ENCODE data around the gene ATG9A.

Gene ATG9A

GRCh38 chr2:219268294-219268693, 38.9 kb upstream of the ATG9A start:
- TF ChIP-seq EZH2phosphoT487 (conservative IDR thresholded peaks at IDR 0.05; ENCODE audit: low read length): no peak
- no peak for TF ChIP-seq CTCF (IDR thresholded peaks at IDR 0.05; ENCODE audit: insufficient read depth, low read length, poor library complexity, severe bottlenecking)
- Histone ChIP-seq H3K9me3 (ENCODE audit: insufficient read depth, low read length) (no peaks in the 10 kb centered on the region), H3K9me2 (replicated peaks; ENCODE audit: insufficient read depth, low read length) (no peaks in the 10 kb centered on the region)

GRCh38 chr2:219266886-219267285, 37.5 kb upstream of the ATG9A start:
- Histone ChIP-seq H3K4me2 (ENCODE audit: low read depth, low read length, poor library complexity, severe bottlenecking) (no peak overlapping the region), H3F3A (ENCODE audit: insufficient read depth) (no peaks in the 10 kb centered on the region), H3K36me3 (ENCODE audit: low read length) (no peaks in the 10 kb centered on the region), H3K79me2 (ENCODE audit: insufficient read depth, low read length) (no peaks in the 10 kb centered on the region), H3K9me2 (replicated peaks; ENCODE audit: insufficient read depth, low read length) (no peaks in the 10 kb centered on the region), H3K27me3 (ENCODE audit: low read length) (no peaks in the 10 kb centered on the region), H3K9me3 (ENCODE audit: insufficient read depth, low read length) (no peaks in the 10 kb centered on the region), H4K20me1 (ENCODE audit: low read depth, low read length) (no peaks in the 10 kb centered on the region), H3K4me3 (ENCODE audit: insufficient read depth, low read length, poor library complexity, severe bottlenecking) (no peak overlapping the region), H3K27ac (ENCODE audit: low read depth, low read length) (no peak overlapping the region), H2AFZ (ENCODE audit: low read depth, low read length, severe bottlenecking) (no peak overlapping the region), H3K9ac (ENCODE audit: low read length) (no peak overlapping the region)
- TF ChIP-seq EZH2phosphoT487 (conservative IDR thresholded peaks at IDR 0.05; ENCODE audit: low read length) (no peak), CTCF (IDR thresholded peaks at IDR 0.05; ENCODE audit: insufficient read depth, low read length, poor library complexity, severe bottlenecking) (no peak)

More at GRCh38 chr2:219268294-219268693, 38.9 kb upstream of the ATG9A start:
- no peaks in the 10 kb centered on the region for H3K27me3 ChIP-seq (ENCODE audit: low read length)
- no peak overlapping the region for H3K9ac ChIP-seq (ENCODE audit: low read length)
- H3K79me2 ChIP-seq (ENCODE audit: insufficient read depth, low read length): no peaks in the 10 kb centered on the region
- H3K36me3 ChIP-seq (ENCODE audit: low read length): no peaks in the 10 kb centered on the region
- H3K4me2 ChIP-seq (ENCODE audit: low read depth, low read length, poor library complexity, severe bottlenecking): no peak overlapping the region
- H4K20me1 ChIP-seq (ENCODE audit: low read depth, low read length): no peaks in the 10 kb centered on the region
- no peak overlapping the region for H2AFZ ChIP-seq (ENCODE audit: low read depth, low read length, severe bottlenecking)
- H3K4me3 ChIP-seq (ENCODE audit: insufficient read depth, low read length, poor library complexity, severe bottlenecking): no peak overlapping the region
- no peak overlapping the region for H3K27ac ChIP-seq (ENCODE audit: low read depth, low read length)
- no peaks in the 10 kb centered on the region for H3F3A ChIP-seq (ENCODE audit: insufficient read depth)

- no peak for TF ChIP-seq CTCF (IDR thresholded peaks at IDR 0.05; ENCODE audit: insufficient read depth, low read length, poor library complexity, severe bottlenecking)
- no peak for TF ChIP-seq EZH2phosphoT487 (conservative IDR thresholded peaks at IDR 0.05; ENCODE audit: low read length)
- H3F3A ChIP-seq (ENCODE audit: insufficient read depth): no peaks in the 10 kb centered on the region
- H3K27ac ChIP-seq (ENCODE audit: low read depth, low read length): no peak overlapping the region
- no peaks in the 10 kb centered on the region for H3K79me2 ChIP-seq (ENCODE audit: insufficient read depth, low read length)
- H3K9me3 ChIP-seq (ENCODE audit: insufficient read depth, low read length): no peaks in the 10 kb centered on the region
- H3K4me3 ChIP-seq (ENCODE audit: insufficient read depth, low read length, poor library complexity, severe bottlenecking): no peak overlapping the region
- no peak overlapping the region for H2AFZ ChIP-seq (ENCODE audit: low read depth, low read length, severe bottlenecking)
- no peaks in the 10 kb centered on the region for H3K27me3 ChIP-seq (ENCODE audit: low read length)
- no peak overlapping the region for H3K9ac ChIP-seq (ENCODE audit: low read length)
- no peaks in the 10 kb centered on the region for H3K36me3 ChIP-seq (ENCODE audit: low read length)
- H4K20me1 ChIP-seq (ENCODE audit: low read depth, low read length): no peaks in the 10 kb centered on the region
- H3K9me2 ChIP-seq (replicated peaks; ENCODE audit: insufficient read depth, low read length): no peaks in the 10 kb centered on the region
- no peak overlapping the region for H3K4me2 ChIP-seq (ENCODE audit: low read depth, low read length, poor library complexity, severe bottlenecking)
Observed at GRCh38 chr2:219266232-219266631, 36.8 kb upstream of the ATG9A start.

Data from SU-DHL-6 (cell line).